Adrenal gland (tissue), 12 donors: ENCODE measurements around the gene PTTG1IP. TPM values are rescaled to one million over a fixed set of nuclear protein-coding genes. Genes with fewer than 3 reads are reported as not detected.

Source experiments
- DNase-seq, 7 donors: peaks; one replicate each; pipeline ENCODE4 v3.0.0-alpha.2; 2019 to 2020
- H3K27ac ChIP-seq, 5 donors: fragments of 200-600 bp; sonication (generic) in 4 of 5; 1 replicate in 3 of 5; 2 replicates in 2 of 5; pipeline versions ENCODE4 v1.5.1 to v1.8.0; 2016 to 2020; ENCODE audit warnings: mild to moderate bottlenecking in 1 of 5
- H3K27me3 ChIP-seq: fragments of 200-600 bp; 2 replicates; pipeline ENCODE4 v1.8.0; 2021
- H3K36me3 ChIP-seq, 2 donors: fragments of 200-600 bp; replicated peaks in 1 of 2; 1 replicate in 1 of 2; 2 replicates in 1 of 2; pipeline versions ENCODE4 v1.5.1 to v1.8.0; 2018 to 2022
- H3K4me1 ChIP-seq, 2 donors: fragments of 200-600 bp; replicated peaks in 1 of 2; 1 replicate in 1 of 2; 2 replicates in 1 of 2; pipeline versions ENCODE4 v1.5.1 to v1.8.0; 2018 to 2021
- H3K4me3 ChIP-seq, 4 donors: fragments of 200-600 bp; sonication (generic) in 3 of 4; one replicate each; pipeline ENCODE4 v1.5.1; 2016 to 2018
- H3K9me3 ChIP-seq, 3 donors: fragments of 200-600 bp; sonication (generic) in 1 of 3; replicated peaks in 1 of 3; 1 replicate in 2 of 3; 2 replicates in 1 of 3; pipeline versions ENCODE4 v1.5.1 to v1.8.0; 2016 to 2021
- POLR2A ChIP-seq, 2 donors: fragments of 450-650 bp; IDR thresholded peaks; one replicate each; pipeline ENCODE4 v1.6.1; 2017; ENCODE audit warnings: antibody characterized with exemption in 2 of 2, mild to moderate bottlenecking in 2 of 2, moderate library complexity in 1 of 2
- WGBS, 4 donors: extraction: QIAGEN DNeasy Blood & Tissue Kit in 2 of 4; methylation state at CpG; one replicate each; pipeline versions ENCODE4 v1.1.5 to v1.1.7; 2013 to 2017; 5-methylcytosine and 5-hydroxymethylcytosine counted together
- intact Hi-C, 2 donors: fragments of 100-400 bp; cut with DNase I; formaldehyde crosslinking; loops; one replicate each; pipeline versions ENCODE4 v1.14.1 to v1.15.0; 2022 to 2023
- polyA plus RNA-seq, 3 donors: library from polyadenylated mRNA; stranded (reverse); fragments of 200-250 nt in 2 of 3; fragments of 350-450 nt in 1 of 3; fragmentation: Illumina TruSeq in 1 of 3; extraction: RNeasy Lipid Tissue Mini Kit (QIAGEN cat#74804) in 1 of 3; gene quantifications; one replicate each; pipeline ENCODE4 v1.2.3, GENCODE V29; 2013 to 2014
- total RNA-seq, 9 donors: library from RNA; depleted of rRNA in 4 of 9; stranded (reverse); fragments of >200 nt in 4 of 9; fragments of 120-200 nt in 1 of 9; fragmentation: NEBNext Ultra II Directional in 1 of 9; extraction: Animal tissue kit (Norgen Biotek cat#: 25700) in 1 of 9; gene quantifications; one replicate each; pipeline versions ENCODE4 v1.1.0 to v1.2.4, GENCODE V29; 2013 to 2023
- TF ChIP-seq, protein P1 (sequence below), 6 experiments: fragments of 450-650 bp in 4 of 6; fragments of 200-600 bp in 2 of 6; sonication (generic) in 1 of 6; IDR thresholded peaks; 1 replicate in 5 of 6; 2 replicates in 1 of 6; pipeline versions ENCODE4 v1.5.1 to v1.8.0; 2016 to 2021; ENCODE audit warnings: antibody characterized with exemption in 6 of 6, mild to moderate bottlenecking in 2 of 6, moderate library complexity in 1 of 6
- donor health status: healthy with polysubstance abuse.
- donor health status: Bipolar disorder and iron deficiency.
- donor health status: DM: yes; HTN: yes; CAD: no.
- donor health status: DM: no; HTN: no; CAD: no.
- donor health status: DM: no; HTN: no; CAD: no.
- donor health status: DM: yes; HTN: yes; CAD: no.

PTTG1IP gene
- total and polyA plus RNA-seq, 12 donors, result 110 to 467 (median 215) TPM

- Histone ChIP-seq H3K9me3 (no peaks in the 10 kb centered on the region), H3K36me3 (peaks cover 0 to 8% of the 10 kb centered on the region in 2 donors), H3K27ac (no peak overlapping the region), H3K4me3 (no peak overlapping the region), H3K27me3 (peaks cover 4% of the 10 kb centered on the region), H3K4me1 (no peaks in the 10 kb centered on the region)
- 82 to 88% (median 84%) methylated on average over 30 of the region's 30 CpGs for WGBS, 4 donors
- no peak for DNase-seq
- TF ChIP-seq, protein P1, sequence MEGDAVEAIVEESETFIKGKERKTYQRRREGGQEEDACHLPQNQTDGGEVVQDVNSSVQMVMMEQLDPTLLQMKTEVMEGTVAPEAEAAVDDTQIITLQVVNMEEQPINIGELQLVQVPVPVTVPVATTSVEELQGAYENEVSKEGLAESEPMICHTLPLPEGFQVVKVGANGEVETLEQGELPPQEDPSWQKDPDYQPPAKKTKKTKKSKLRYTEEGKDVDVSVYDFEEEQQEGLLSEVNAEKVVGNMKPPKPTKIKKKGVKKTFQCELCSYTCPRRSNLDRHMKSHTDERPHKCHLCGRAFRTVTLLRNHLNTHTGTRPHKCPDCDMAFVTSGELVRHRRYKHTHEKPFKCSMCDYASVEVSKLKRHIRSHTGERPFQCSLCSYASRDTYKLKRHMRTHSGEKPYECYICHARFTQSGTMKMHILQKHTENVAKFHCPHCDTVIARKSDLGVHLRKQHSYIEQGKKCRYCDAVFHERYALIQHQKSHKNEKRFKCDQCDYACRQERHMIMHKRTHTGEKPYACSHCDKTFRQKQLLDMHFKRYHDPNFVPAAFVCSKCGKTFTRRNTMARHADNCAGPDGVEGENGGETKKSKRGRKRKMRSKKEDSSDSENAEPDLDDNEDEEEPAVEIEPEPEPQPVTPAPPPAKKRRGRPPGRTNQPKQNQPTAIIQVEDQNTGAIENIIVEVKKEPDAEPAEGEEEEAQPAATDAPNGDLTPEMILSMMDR (IDR thresholded peaks at IDR 0.05), result no peak
- TF ChIP-seq POLR2A (IDR thresholded peaks at IDR 0.05), result no peak
- intact Hi-C loops, result no loop called here
Observed at GRCh38 chr21:44902268-44903049, 29.0 kb upstream of the PTTG1IP start.

DNA sequence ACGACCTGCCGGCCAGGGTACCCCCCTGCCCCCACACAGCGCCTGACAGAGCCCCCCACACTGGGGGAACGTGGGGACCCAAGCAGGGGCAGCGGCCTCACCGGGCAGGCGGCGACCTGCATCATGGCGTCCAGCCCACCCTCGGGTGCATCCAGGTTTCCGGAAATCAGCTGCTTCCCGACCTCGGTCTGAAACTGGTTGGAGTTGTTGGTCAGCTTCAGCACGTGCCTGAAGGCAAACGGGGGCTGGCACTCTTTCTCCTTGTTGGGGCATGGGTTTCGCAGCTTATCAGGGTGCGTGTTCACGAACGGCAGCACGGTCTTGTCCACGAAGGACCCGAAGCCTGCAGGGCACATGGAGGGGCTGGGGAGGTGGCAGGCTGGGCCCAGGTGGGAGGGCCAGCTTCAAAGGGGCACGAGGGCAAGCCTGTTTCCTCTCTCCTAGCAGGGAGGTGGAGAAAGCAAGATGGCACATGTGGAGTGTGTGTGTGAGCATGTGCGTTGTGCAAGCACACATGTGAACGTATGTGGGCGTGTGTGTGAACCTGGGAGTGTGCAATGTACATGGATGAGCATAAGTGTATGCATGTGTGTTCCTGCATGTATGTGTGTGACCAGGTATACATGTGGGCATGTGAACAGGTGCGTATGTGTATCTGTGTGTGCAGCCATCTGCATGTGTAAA lies 28.0 kb upstream of the PTTG1IP start:
- Histone ChIP-seq H3K27me3 (peaks cover 4% of the 10 kb centered on the region), H3K27ac (no peak overlapping the region), H3K9me3 (no peaks in the 10 kb centered on the region), H3K36me3 (peaks cover 0 to 8% of the 10 kb centered on the region in 2 donors), H3K4me3 (no peak overlapping the region), H3K4me1 (no peaks in the 10 kb centered on the region)
- TF ChIP-seq, protein P1 (IDR thresholded peaks at IDR 0.05), result no peak
- TF ChIP-seq POLR2A (IDR thresholded peaks at IDR 0.05), result no peak
- intact Hi-C loops, result no loop called here
- DNase-seq, result no peak
- 77 to 83% (median 82%) methylated on average over 16 to 27 of the region's 27 CpGs for WGBS, 4 donors

- no peak for TF ChIP-seq POLR2A (IDR thresholded peaks at IDR 0.05)
- TF ChIP-seq, protein P1 (IDR thresholded peaks at IDR 0.05), result no peak
- DNase-seq, result no peak
- no peaks in the 10 kb centered on the region for H3K9me3 ChIP-seq
- H3K27me3 ChIP-seq, result peaks cover 4% of the 10 kb centered on the region
- no peaks in the 10 kb centered on the region for H3K4me1 ChIP-seq
- H3K36me3 ChIP-seq, result peaks cover 0 to 8% of the 10 kb centered on the region in 2 donors
- H3K4me3 ChIP-seq, result no peak overlapping the region
- WGBS, 4 donors, result 82 to 85% (median 83%) methylated on average over 17 to 28 of the region's 28 CpGs
- intact Hi-C loops, result no loop called here
- no peak overlapping the region for H3K27ac ChIP-seq
Observed at GRCh38 chr21:44900559-44901251, 27.2 kb upstream of the PTTG1IP start.
